Esophagus muscularis mucosa (tissue), 4 donors: Measurements from ENCODE around the gene HAGHL. TPM values are rescaled to one million over a fixed set of nuclear protein-coding genes. Genes with fewer than 3 reads are reported as not detected.

Experiments used
- DNase-seq: peaks from one replicate; pipeline ENCODE4 v3.0.0-alpha.2; 2017; ENCODE audit errors: extremely low spot score
- H3K27ac ChIP-seq, 4 donors: fragments of 200-600 bp; sonication (generic); replicated peaks in 1 of 4; 1 replicate in 3 of 4; 2 replicates in 1 of 4; pipeline ENCODE4 v1.5.1; 2016 to 2019; ENCODE audit warnings: mild to moderate bottlenecking in 1 of 4
- H3K27me3 ChIP-seq, 4 donors: fragments of 200-600 bp; sonication (generic); one replicate each; pipeline versions ENCODE4 v1.5.1 to v1.6.0; 2016 to 2019
- H3K36me3 ChIP-seq, 4 donors: fragments of 200-600 bp; sonication (generic); one replicate each; pipeline ENCODE4 v1.5.1; 2016 to 2019
- H3K4me1 ChIP-seq, 4 donors: fragments of 200-600 bp; sonication (generic); one replicate each; pipeline ENCODE4 v1.5.1; 2016 to 2019
- H3K4me3 ChIP-seq, 4 donors: fragments of 200-600 bp; sonication (generic); 1 replicate in 2 of 4; 2 replicates in 2 of 4; pipeline ENCODE4 v1.5.1; 2016 to 2019; ENCODE audit warnings: mild to moderate bottlenecking in 4 of 4, moderate library complexity in 1 of 4
- H3K9me3 ChIP-seq, 4 donors: fragments of 200-600 bp; sonication (generic); 1 replicate in 3 of 4; 2 replicates in 1 of 4; pipeline ENCODE4 v1.5.1; 2016 to 2019
- EP300 ChIP-seq: sonication (generic); formaldehyde crosslinking; IDR thresholded peaks from one replicate; pipeline ENCODE4 v1.6.1; 2017; ENCODE audit warnings: antibody characterized with exemption
- POLR2A ChIP-seq: fragments of 450-650 bp; IDR thresholded peaks from one replicate; pipeline ENCODE4 v1.6.1; 2017; ENCODE audit warnings: antibody characterized with exemption, moderate library complexity, mild to moderate bottlenecking, low read depth
- POLR2AphosphoS5 ChIP-seq, 2 donors: sonication (generic); formaldehyde crosslinking; IDR thresholded peaks; one replicate each; pipeline ENCODE4 v1.6.1; 2017; ENCODE audit warnings: antibody characterized with exemption in 2 of 2
- WGBS: methylation state at CpG from one replicate; pipeline ENCODE4 v1.1.5; 2018; 5-methylcytosine and 5-hydroxymethylcytosine counted together
- intact Hi-C: fragments of 100-400 bp; cut with DNase I; formaldehyde crosslinking; loops from one replicate; pipeline ENCODE4 v1.15.1; 2023
- total RNA-seq, 4 donors: library from RNA; depleted of rRNA; stranded (reverse); fragments of >200 nt; gene quantifications; one replicate each; pipeline versions ENCODE4 v1.1.0 to v1.2.1, GENCODE V29; 2016
- TF ChIP-seq, protein P1 (sequence below), 3 experiments: fragments of 200-600 bp in 2 of 3; fragments of 450-650 bp in 1 of 3; sonication (generic) in 2 of 3; IDR thresholded peaks; one replicate each; pipeline ENCODE4 v1.5.1; 2017 to 2019; ENCODE audit warnings: antibody characterized with exemption in 3 of 3, mild to moderate bottlenecking in 2 of 3, moderate library complexity in 1 of 3

HAGHL gene
- total RNA-seq, 4 donors from 2014 or later: 1.7 to 5.6 (median 4.5) TPM

DNA sequence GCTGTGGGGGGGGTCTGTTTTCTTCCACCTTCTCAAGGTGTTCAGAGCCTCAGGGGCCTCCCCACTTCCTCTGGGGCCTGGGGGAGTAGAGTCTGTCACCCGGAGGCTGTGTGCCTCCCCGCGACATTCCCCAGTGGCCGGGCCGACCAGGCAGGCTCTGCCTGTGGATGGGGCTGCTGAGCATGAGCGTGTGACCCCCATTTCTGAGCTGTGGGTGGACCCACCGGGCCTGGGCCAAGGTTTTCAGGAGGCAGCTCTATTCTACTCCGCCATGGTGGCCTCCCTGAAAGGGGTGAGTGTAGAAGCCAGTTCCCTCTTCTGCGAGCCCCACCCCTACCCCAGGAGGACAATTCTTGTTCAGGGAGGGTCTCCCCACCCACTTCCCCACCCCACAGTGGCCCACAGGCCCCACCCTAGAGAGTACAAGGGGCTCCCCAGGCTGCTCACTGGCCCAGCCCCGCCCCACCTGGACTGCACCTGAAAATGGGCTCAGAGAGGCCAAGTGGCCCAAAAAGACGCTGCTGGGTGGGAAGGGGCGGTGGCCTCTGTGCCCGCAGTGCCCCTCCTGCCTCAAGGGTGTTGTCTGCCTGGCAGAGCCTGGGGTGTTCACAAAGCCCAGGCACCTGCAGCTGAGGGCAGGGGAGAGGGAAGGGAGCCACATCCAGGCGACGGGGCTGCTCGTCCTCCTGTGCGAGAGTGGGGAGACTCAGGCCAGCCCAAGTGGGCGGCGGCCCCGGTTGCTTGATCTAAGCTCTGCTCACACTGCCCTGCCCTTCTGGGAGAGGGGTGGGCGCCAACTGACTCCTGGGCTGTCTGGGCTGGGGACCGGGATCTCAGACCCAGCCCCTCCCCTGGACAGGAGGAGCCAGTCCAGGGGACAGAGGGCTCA is 35.0 kb downstream of the HAGHL start:
- H3K36me3 ChIP-seq: no peaks in the 10 kb centered on the region
- DNase-seq: no peak
- intact Hi-C loops: no loop called here
- H3K4me1 ChIP-seq: no peaks in the 10 kb centered on the region
- H3K27me3 ChIP-seq: peaks cover 0 to 61% (median 1%) of the 10 kb centered on the region in 4 donors
- WGBS: 67% methylated on average over 11 of the region's 22 CpGs
- no peak for TF ChIP-seq POLR2AphosphoS5 (IDR thresholded peaks at IDR 0.05)
- TF ChIP-seq, protein P1, sequence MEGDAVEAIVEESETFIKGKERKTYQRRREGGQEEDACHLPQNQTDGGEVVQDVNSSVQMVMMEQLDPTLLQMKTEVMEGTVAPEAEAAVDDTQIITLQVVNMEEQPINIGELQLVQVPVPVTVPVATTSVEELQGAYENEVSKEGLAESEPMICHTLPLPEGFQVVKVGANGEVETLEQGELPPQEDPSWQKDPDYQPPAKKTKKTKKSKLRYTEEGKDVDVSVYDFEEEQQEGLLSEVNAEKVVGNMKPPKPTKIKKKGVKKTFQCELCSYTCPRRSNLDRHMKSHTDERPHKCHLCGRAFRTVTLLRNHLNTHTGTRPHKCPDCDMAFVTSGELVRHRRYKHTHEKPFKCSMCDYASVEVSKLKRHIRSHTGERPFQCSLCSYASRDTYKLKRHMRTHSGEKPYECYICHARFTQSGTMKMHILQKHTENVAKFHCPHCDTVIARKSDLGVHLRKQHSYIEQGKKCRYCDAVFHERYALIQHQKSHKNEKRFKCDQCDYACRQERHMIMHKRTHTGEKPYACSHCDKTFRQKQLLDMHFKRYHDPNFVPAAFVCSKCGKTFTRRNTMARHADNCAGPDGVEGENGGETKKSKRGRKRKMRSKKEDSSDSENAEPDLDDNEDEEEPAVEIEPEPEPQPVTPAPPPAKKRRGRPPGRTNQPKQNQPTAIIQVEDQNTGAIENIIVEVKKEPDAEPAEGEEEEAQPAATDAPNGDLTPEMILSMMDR (IDR thresholded peaks at IDR 0.05): no peak
- TF ChIP-seq EP300: no peak
- no peak for TF ChIP-seq POLR2A
- H3K9me3 ChIP-seq: no peaks in the 10 kb centered on the region
- no peak overlapping the region for H3K4me3 ChIP-seq
- H3K27ac ChIP-seq: no peak overlapping the region

DNA sequence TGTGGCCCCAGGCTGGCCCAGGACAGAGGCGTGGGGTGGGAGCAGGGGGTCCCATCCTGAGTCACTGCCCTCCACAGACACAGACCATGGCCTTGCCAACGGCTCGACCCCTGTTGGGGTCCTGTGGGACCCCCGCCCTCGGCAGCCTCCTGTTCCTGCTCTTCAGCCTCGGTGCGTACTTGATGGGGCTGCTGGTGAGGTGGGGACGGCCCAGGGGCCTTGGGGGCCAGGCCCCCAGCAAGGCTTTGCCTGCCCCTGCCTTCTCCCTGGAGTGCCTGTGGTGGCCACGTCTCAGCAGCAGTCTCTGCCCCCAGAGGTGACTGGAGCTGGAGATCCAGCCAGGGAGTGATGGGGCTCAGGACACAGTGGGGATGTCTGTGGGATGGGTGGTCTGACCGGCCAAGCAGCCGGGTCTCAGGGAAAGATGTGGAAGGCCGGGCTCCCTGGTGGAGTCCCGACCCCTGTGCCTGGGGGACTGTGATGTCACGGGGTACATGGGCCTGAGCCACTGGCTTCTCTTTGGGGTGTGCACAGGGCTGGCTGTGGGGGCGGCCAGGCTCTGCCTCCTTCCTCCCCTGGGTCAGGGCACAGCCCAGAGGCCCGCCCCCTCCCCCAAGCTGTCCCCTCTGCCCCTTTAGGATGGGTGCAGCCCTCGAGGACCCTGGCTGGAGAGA is 35.8 kb downstream of the HAGHL start:
- Histone ChIP-seq H3K27ac (no peak overlapping the region), H3K4me3 (no peak overlapping the region), H3K27me3 (peaks cover 0 to 64% (median 1%) of the 10 kb centered on the region in 4 donors), H3K9me3 (no peaks in the 10 kb centered on the region), H3K36me3 (no peaks in the 10 kb centered on the region), H3K4me1 (no peaks in the 10 kb centered on the region)
- TF ChIP-seq POLR2AphosphoS5 (IDR thresholded peaks at IDR 0.05) (no peak), EP300 (no peak), POLR2A (no peak)
- TF ChIP-seq, protein P1 (IDR thresholded peaks at IDR 0.05): no peak
- DNase-seq: no peak
- WGBS: 75% methylated on average over 13 of the region's 17 CpGs
- intact Hi-C loops: no loop called here

DNA sequence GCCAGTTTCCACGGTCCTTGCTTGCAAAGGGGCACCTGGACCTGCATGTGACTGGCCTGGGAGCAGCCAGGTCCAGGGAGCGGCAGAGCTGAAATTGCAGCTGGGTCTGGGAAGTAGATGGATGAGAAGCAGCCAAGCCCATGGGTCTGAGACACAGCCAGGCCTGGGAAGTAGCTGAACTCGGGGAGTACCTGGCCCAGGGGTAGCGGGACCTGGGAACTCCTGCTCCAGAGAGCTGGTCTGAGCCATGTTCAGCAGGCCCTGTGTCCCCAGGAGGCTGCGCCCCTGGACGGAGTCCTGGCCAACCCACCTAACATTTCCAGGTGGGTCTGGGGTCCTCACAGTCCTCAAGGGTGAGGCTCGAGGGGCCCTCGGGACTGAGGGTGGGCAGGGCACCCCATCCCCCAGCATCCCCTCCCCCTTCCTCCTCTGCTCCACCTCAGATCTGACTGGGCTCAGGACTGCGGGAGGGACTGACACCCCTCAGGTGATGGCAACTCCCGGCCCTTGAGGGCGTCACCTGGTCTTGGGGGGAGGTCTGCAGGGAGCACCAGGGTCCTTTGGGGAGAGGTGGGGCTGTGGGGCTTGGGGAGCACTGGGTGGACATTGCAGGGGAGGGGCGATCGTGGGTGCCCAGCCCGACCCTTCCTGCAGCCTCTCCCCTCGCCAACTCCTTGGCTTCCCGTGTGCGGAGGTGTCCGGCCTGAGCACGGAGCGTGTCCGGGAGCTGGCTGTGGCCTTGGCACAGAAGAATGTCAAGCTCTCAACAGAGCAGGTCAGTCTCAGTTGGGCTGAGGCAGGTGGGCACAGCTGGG is 36.7 kb downstream of the HAGHL start:
- no peak overlapping the region for H3K4me3 ChIP-seq
- intact Hi-C loops: no loop called here
- H3K36me3 ChIP-seq: no peaks in the 10 kb centered on the region
- no peak for DNase-seq
- no peaks in the 10 kb centered on the region for H3K9me3 ChIP-seq
- H3K27me3 ChIP-seq: peaks cover 0 to 65% (median 1%) of the 10 kb centered on the region in 4 donors
- TF ChIP-seq POLR2A (no peak), POLR2AphosphoS5 (IDR thresholded peaks at IDR 0.05) (no peak), EP300 (no peak)
- TF ChIP-seq, protein P1 (IDR thresholded peaks at IDR 0.05): no peak
- H3K27ac ChIP-seq: no peak overlapping the region
- no peaks in the 10 kb centered on the region for H3K4me1 ChIP-seq
- WGBS: 93% methylated on average over 5 of the region's 21 CpGs

DNA sequence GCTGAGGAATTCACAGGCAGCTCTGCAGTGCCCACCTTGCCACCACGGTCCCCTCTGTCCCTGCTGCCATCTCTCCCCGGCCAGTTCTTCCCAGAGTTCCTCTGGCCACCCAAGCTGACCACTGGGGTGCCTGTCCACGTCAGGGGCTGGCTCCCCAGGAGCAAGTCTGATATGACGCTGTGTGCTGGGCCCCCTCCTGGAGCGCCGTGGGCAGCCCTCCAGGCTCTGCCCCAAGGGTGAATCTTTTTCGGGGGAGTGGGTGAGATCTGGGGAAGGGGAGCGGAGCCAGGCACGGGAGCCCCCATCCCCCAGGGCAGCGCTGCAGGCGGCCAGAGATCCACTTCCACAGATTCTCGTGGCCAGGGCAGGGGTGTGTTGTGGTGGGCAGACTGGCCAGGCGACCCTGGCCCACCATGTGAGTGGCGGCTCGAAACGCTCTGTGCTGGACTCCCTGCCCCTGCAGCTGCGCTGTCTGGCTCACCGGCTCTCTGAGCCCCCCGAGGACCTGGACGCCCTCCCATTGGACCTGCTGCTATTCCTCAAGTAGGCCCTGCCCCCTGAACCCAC is 37.4 kb downstream of the HAGHL start:
- no peaks in the 10 kb centered on the region for H3K4me1 ChIP-seq
- peaks cover 0 to 72% (median 1%) of the 10 kb centered on the region in 4 donors for H3K27me3 ChIP-seq
- H3K27ac ChIP-seq: no peak overlapping the region
- TF ChIP-seq POLR2A (no peak), POLR2AphosphoS5 (IDR thresholded peaks at IDR 0.05) (no peak), EP300 (no peak)
- TF ChIP-seq, protein P1 (IDR thresholded peaks at IDR 0.05): no peak
- DNase-seq: no peak
- intact Hi-C loops: no loop called here
- no peak overlapping the region for H3K4me3 ChIP-seq
- H3K36me3 ChIP-seq: no peaks in the 10 kb centered on the region
- no peaks in the 10 kb centered on the region for H3K9me3 ChIP-seq
- 71% methylated on average over 20 of the region's 20 CpGs for WGBS
